Activated CD8-positive, alpha-beta T cell treated with anti-CD3 and anti-CD28 coated beads for 36 hours (primary cell): ENCODE data around the gene CCDC12. TPM values are rescaled to one million over a fixed set of nuclear protein-coding genes. Genes with fewer than 3 reads are reported as not detected.

Source experiments
- ATAC-seq: fragments of 200-7000 bp; cut with Tn5 transposase; one replicate; pipeline ENCODE4 v1.10.0; 2021; ENCODE audit warnings: mild to moderate bottlenecking, moderate library complexity
- CTCF ChIA-PET: fragments of 350-600 bp; sonication (Branson Sonifier 250); formaldehyde crosslinking; loops from one replicate; lab custom pipeline; 2021; ENCODE audit warnings: antibody characterized with exemption; lab: Charles Lee
- POLR2A ChIA-PET: fragments of 350-600 bp; sonication (Branson Sonifier 250); formaldehyde crosslinking; loops from one replicate; lab custom pipeline; 2021; ENCODE audit warnings: antibody characterized with exemption; lab: Charles Lee
- DNase-seq: peaks from one replicate; pipeline ENCODE4 v3.0.0-alpha.2; 2020
- H3K27ac Mint-ChIP-seq: one replicate; pipeline ENCODE4 v1.8.0; 2021; ENCODE audit warnings: mild to moderate bottlenecking, mixed read lengths
- H3K27me3 Mint-ChIP-seq: one replicate; pipeline ENCODE4 v1.8.0; 2021; ENCODE audit warnings: mixed read lengths
- H3K36me3 Mint-ChIP-seq: one replicate; pipeline ENCODE4 v1.8.0; 2021; ENCODE audit warnings: low read depth, mixed read lengths
- H3K4me1 Mint-ChIP-seq: one replicate; pipeline ENCODE4 v1.8.0; 2021; ENCODE audit warnings: low read depth, mixed read lengths
- H3K4me3 Mint-ChIP-seq: one replicate; pipeline ENCODE4 v1.8.0; 2021; ENCODE audit warnings: mild to moderate bottlenecking, moderate library complexity, mixed read lengths
- H3K9me3 Mint-ChIP-seq: one replicate; pipeline ENCODE4 v1.8.0; 2021; ENCODE audit warnings: mixed read lengths
- CTCF ChIP-seq: fragments of 200-600 bp; IDR thresholded peaks from one replicate; pipeline ENCODE4 v1.8.0; 2022; ENCODE audit warnings: antibody characterized with exemption, mild to moderate bottlenecking
- intact Hi-C: fragments of 100-400 bp; cut with micrococcal nuclease; formaldehyde crosslinking; loops from one replicate; pipeline ENCODE4 v1.10.0; 2022
- total RNA-seq, 2 experiments: library from RNA; stranded (reverse); gene quantifications; one replicate each; pipeline ENCODE4 v1.2.3, GENCODE V29; 2021

CCDC12 gene
- total RNA-seq, 2 experiments from 2014 or later: 51.2 to 51.6 TPM

GRCh38 chr3:46958467-46959160, 17.9 kb downstream of the CCDC12 start:
- intact Hi-C loops: no loop called here
- POLR2A ChIA-PET: interaction anchor here (0.9 to 4.3 kb wide), 11 partner anchors 11 to 61 kb away, joined by 3 to 33 read pairs (median 5); partner anchors contain the start of genes CCDC12 and NBEAL2
- CTCF ChIA-PET: interaction anchor here (0.9 to 2.7 kb wide), 9 partner anchors 11 to 112 kb away, joined by 3 to 8 read pairs (median 4); no protein-coding TSS in a partner anchor
- Mint-ChIP-seq H3K4me3 (peak overlapping the region; percentile 46), H3K36me3 (peaks cover 43% of the 10 kb centered on the region), H3K9me3 (no peaks in the 10 kb centered on the region), H3K27me3 (no peaks in the 10 kb centered on the region), H3K4me1 (peaks cover 89% of the 10 kb centered on the region), H3K27ac (peak overlapping the region; percentile 96)
- TF ChIP-seq CTCF: no peak
- ATAC-seq (no peak), DNase-seq (no peak)

GRCh38 chr3:46957092-46957820, 19.3 kb downstream of the CCDC12 start:
- ATAC-seq (no peak), DNase-seq (no peak)
- TF ChIP-seq CTCF: no peak
- POLR2A ChIA-PET: interaction anchor here (0.8 to 4.3 kb wide), 4 partner anchors 9 to 23 kb away, joined by 3 to 33 read pairs (median 12); partner anchors contain the start of gene NBEAL2
- H3K36me3 Mint-ChIP-seq: peaks cover 31% of the 10 kb centered on the region
- no peaks in the 10 kb centered on the region for H3K9me3 Mint-ChIP-seq
- H3K27me3 Mint-ChIP-seq: no peaks in the 10 kb centered on the region
- peaks cover 90% of the 10 kb centered on the region for H3K4me1 Mint-ChIP-seq
- H3K27ac Mint-ChIP-seq: peak overlapping the region; percentile 96
- intact Hi-C loops: no loop called here
- CTCF ChIA-PET: interaction anchor here (1.5 to 2.7 kb wide), 3 partner anchors 10 to 91 kb away, joined by 4 to 5 read pairs (median 4); no protein-coding TSS in a partner anchor
- H3K4me3 Mint-ChIP-seq: no peak overlapping the region

- intact Hi-C loops: no loop called here
- Mint-ChIP-seq H3K4me3 (peak overlapping the region; percentile 36), H3K4me1 (peaks cover 88% of the 10 kb centered on the region), H3K27ac (peak overlapping the region; percentile 96), H3K36me3 (peaks cover 31% of the 10 kb centered on the region), H3K27me3 (no peaks in the 10 kb centered on the region), H3K9me3 (no peaks in the 10 kb centered on the region)
- DNase-seq (peak; percentile 67), ATAC-seq (peak; percentile 32)
- CTCF ChIA-PET: interaction anchor here (0.9 to 1.5 kb wide), 4 partner anchors 9 to 109 kb away, joined by 3 to 4 read pairs (median 4); no protein-coding TSS in a partner anchor
- no peak for TF ChIP-seq CTCF
- POLR2A ChIA-PET: interaction anchor here (0.8 to 4.3 kb wide), 8 partner anchors 8 to 26 kb away, joined by 3 to 33 read pairs (median 4); partner anchors contain the start of gene NBEAL2
Observed at GRCh38 chr3:46955801-46956259, 20.7 kb downstream of the CCDC12 start.

- TF ChIP-seq CTCF: no peak
- Mint-ChIP-seq H3K4me3 (peak overlapping the region; percentile 36), H3K36me3 (peaks cover 30% of the 10 kb centered on the region), H3K9me3 (no peaks in the 10 kb centered on the region), H3K27ac (peak overlapping the region; percentile 96), H3K27me3 (no peaks in the 10 kb centered on the region), H3K4me1 (peaks cover 86% of the 10 kb centered on the region)
- no peak for DNase-seq
- intact Hi-C loops: no loop called here
- no peak for ATAC-seq
- CTCF ChIA-PET: no interaction called here
- POLR2A ChIA-PET: interaction anchor here (0.8 to 2.2 kb wide), 3 partner anchors 12 to 24 kb away, joined by 3 to 7 read pairs (median 3); partner anchors contain the start of gene NBEAL2
Observed at GRCh38 chr3:46955157-46955556, 21.4 kb downstream of the CCDC12 start.
